ENCODE data around the gene RHBDD1. TPM values are rescaled to one million over a fixed set of nuclear protein-coding genes. Genes with fewer than 3 reads are reported as not detected.
A peak's percentile ranks its signal among the peaks of the same experiment; 100 is the strongest.

The RHBDD1 gene
- total and polyA plus RNA-seq, 5 donors, result 9.3 to 47.3 (median 40.9) TPM

GRCh38 chr2:227016894-227017293 lies 181.0 kb downstream of the RHBDD1 start:
- Histone ChIP-seq H3K4me1 (ENCODE audit: control insufficient read depth, insufficient read depth, low read length) (no peaks in the 10 kb centered on the region), H3K9me3 (ENCODE audit: control insufficient read depth, low read length) (no peaks in the 10 kb centered on the region), H3K4me3 (ENCODE audit: low read length) (no peak overlapping the region), H3K27ac (ENCODE audit: low read length) (no peak overlapping the region), H3K27me3 (ENCODE audit: control insufficient read depth, insufficient read depth) (no peaks in the 10 kb centered on the region)
- intact Hi-C loops (cut with DNase I), result no loop called here
- DNase-seq (no peak), ATAC-seq (no peak)
- WGBS, result 68% methylated on average over 4 of the region's 4 CpGs

GRCh38 chr2:227020416-227020815 lies 184.6 kb downstream of the RHBDD1 start:
- intact Hi-C loops (cut with DNase I), result no loop called here
- no peak for ATAC-seq
- Histone ChIP-seq H3K4me1 (ENCODE audit: control insufficient read depth, insufficient read depth, low read length) (no peaks in the 10 kb centered on the region), H3K4me3 (ENCODE audit: low read length) (no peak overlapping the region), H3K27me3 (ENCODE audit: control insufficient read depth, insufficient read depth) (no peaks in the 10 kb centered on the region), H3K9me3 (ENCODE audit: control insufficient read depth, low read length) (no peaks in the 10 kb centered on the region), H3K27ac (ENCODE audit: low read length) (no peak overlapping the region)
- DNase-seq, result no peak
- 80% methylated on average over 2 of the region's 2 CpGs for WGBS

GRCh38 chr2:227022608-227023007 lies 186.8 kb downstream of the RHBDD1 start:
- H3K27me3 ChIP-seq (ENCODE audit: control insufficient read depth, insufficient read depth), result no peaks in the 10 kb centered on the region

GRCh38 chr2:227025510-227025909 lies 189.7 kb downstream of the RHBDD1 start:
- intact Hi-C loops (cut with DNase I), result no loop called here
- H3K9me3 ChIP-seq (ENCODE audit: control insufficient read depth, low read length), result no peaks in the 10 kb centered on the region
- WGBS, result 80% methylated on average over 2 of the region's 2 CpGs
- H3K4me1 ChIP-seq (ENCODE audit: control insufficient read depth, insufficient read depth, low read length), result no peaks in the 10 kb centered on the region
- no peak overlapping the region for H3K4me3 ChIP-seq (ENCODE audit: low read length)
- H3K27me3 ChIP-seq (ENCODE audit: control insufficient read depth, insufficient read depth), result no peaks in the 10 kb centered on the region
- ATAC-seq (no peak), DNase-seq (no peak)
- no peak overlapping the region for H3K27ac ChIP-seq (ENCODE audit: low read length)

More at GRCh38 chr2:227022608-227023007, 186.8 kb downstream of the RHBDD1 start:
- no peak overlapping the region for H3K4me3 ChIP-seq (ENCODE audit: low read length)
- H3K9me3 ChIP-seq (ENCODE audit: control insufficient read depth, low read length), result no peaks in the 10 kb centered on the region
- DNase-seq, result no peak
- 73% methylated on average over 3 of the region's 3 CpGs for WGBS
- H3K4me1 ChIP-seq (ENCODE audit: control insufficient read depth, insufficient read depth, low read length), result no peaks in the 10 kb centered on the region
- ATAC-seq, result no peak
- intact Hi-C loops (cut with DNase I), result no loop called here
- no peak overlapping the region for H3K27ac ChIP-seq (ENCODE audit: low read length)

GRCh38 chr2:227029426-227030105 lies 193.7 kb downstream of the RHBDD1 start:
- no peaks in the 10 kb centered on the region for H3K4me1 ChIP-seq (ENCODE audit: control insufficient read depth, insufficient read depth, low read length)
- ATAC-seq, result no peak
- intact Hi-C loops (cut with DNase I), result no loop called here
- H3K9me3 ChIP-seq (ENCODE audit: control insufficient read depth, low read length), result no peaks in the 10 kb centered on the region
- no peak overlapping the region for H3K4me3 ChIP-seq (ENCODE audit: low read length)
- no peak overlapping the region for H3K27ac ChIP-seq (ENCODE audit: low read length)
- no peaks in the 10 kb centered on the region for H3K27me3 ChIP-seq (ENCODE audit: control insufficient read depth, insufficient read depth)
- WGBS, result 86% methylated on average over 3 of the region's 3 CpGs
- no peak for DNase-seq

- H3K4me3 ChIP-seq (ENCODE audit: low read length), result no peak overlapping the region
- H3K9me3 ChIP-seq (ENCODE audit: control insufficient read depth, low read length), result no peaks in the 10 kb centered on the region
- H3K4me1 ChIP-seq (ENCODE audit: control insufficient read depth, insufficient read depth, low read length), result no peaks in the 10 kb centered on the region
- intact Hi-C loops (cut with DNase I), result no loop called here
- no peak for DNase-seq
- H3K27me3 ChIP-seq (ENCODE audit: control insufficient read depth, insufficient read depth), result no peaks in the 10 kb centered on the region
- H3K27ac ChIP-seq (ENCODE audit: low read length), result no peak overlapping the region
- 96% methylated on average over 2 of the region's 2 CpGs for WGBS
- ATAC-seq, result no peak
These were observed 194.9 kb downstream of the RHBDD1 start for GRCh38 chr2:227030789-227031188.

GRCh38 chr2:227031379-227031778 lies 195.5 kb downstream of the RHBDD1 start:
- Histone ChIP-seq H3K9me3 (ENCODE audit: control insufficient read depth, low read length) (no peaks in the 10 kb centered on the region), H3K4me3 (ENCODE audit: low read length) (no peak overlapping the region), H3K27ac (ENCODE audit: low read length) (no peak overlapping the region), H3K27me3 (ENCODE audit: control insufficient read depth, insufficient read depth) (no peaks in the 10 kb centered on the region), H3K4me1 (ENCODE audit: control insufficient read depth, insufficient read depth, low read length) (no peaks in the 10 kb centered on the region)
- DNase-seq (no peak), ATAC-seq (no peak)
- 44% methylated on average over 3 of the region's 3 CpGs for WGBS
- intact Hi-C loops (cut with DNase I), result no loop called here

GRCh38 chr2:227033471-227034148 lies 197.8 kb downstream of the RHBDD1 start:
- Histone ChIP-seq H3K4me3 (ENCODE audit: low read length) (no peak overlapping the region), H3K27ac (ENCODE audit: low read length) (no peak overlapping the region), H3K4me1 (ENCODE audit: control insufficient read depth, insufficient read depth, low read length) (no peaks in the 10 kb centered on the region), H3K27me3 (ENCODE audit: control insufficient read depth, insufficient read depth) (no peaks in the 10 kb centered on the region), H3K9me3 (ENCODE audit: control insufficient read depth, low read length) (no peaks in the 10 kb centered on the region)
- peak; percentile 28 to 79 (median 78) for DNase-seq
- peak; percentile 66 to 71 for ATAC-seq
- WGBS, result 57% methylated on average over 16 of the region's 16 CpGs
- intact Hi-C loops (cut with DNase I), result no loop called here

GRCh38 chr2:227035711-227036367 lies 200.0 kb downstream of the RHBDD1 start:
- ATAC-seq, result peak in 1 of 2 donors; percentile 56

GRCh38 chr2:227036527-227036926 lies 200.7 kb downstream of the RHBDD1 start:
- DNase-seq (no peak), ATAC-seq (no peak)
- no peaks in the 10 kb centered on the region for H3K4me1 ChIP-seq (ENCODE audit: control insufficient read depth, insufficient read depth, low read length)
- no peaks in the 10 kb centered on the region for H3K27me3 ChIP-seq (ENCODE audit: control insufficient read depth, insufficient read depth)
- H3K4me3 ChIP-seq (ENCODE audit: low read length), result no peak overlapping the region
- no peaks in the 10 kb centered on the region for H3K9me3 ChIP-seq (ENCODE audit: control insufficient read depth, low read length)
- WGBS, result 82% methylated on average over 3 of the region's 3 CpGs
- H3K27ac ChIP-seq (ENCODE audit: low read length), result no peak overlapping the region
- intact Hi-C loops (cut with DNase I), result no loop called here

More at GRCh38 chr2:227035711-227036367, 200.0 kb downstream of the RHBDD1 start:
- H3K27me3 ChIP-seq (ENCODE audit: control insufficient read depth, insufficient read depth), result no peaks in the 10 kb centered on the region
- H3K27ac ChIP-seq (ENCODE audit: low read length), result no peak overlapping the region
- intact Hi-C loops (cut with DNase I), result no loop called here
- no peak overlapping the region for H3K4me3 ChIP-seq (ENCODE audit: low read length)
- DNase-seq, result no peak
- H3K9me3 ChIP-seq (ENCODE audit: control insufficient read depth, low read length), result no peaks in the 10 kb centered on the region
- WGBS, result 37% methylated on average over 7 of the region's 7 CpGs
- no peaks in the 10 kb centered on the region for H3K4me1 ChIP-seq (ENCODE audit: control insufficient read depth, insufficient read depth, low read length)

- no peak overlapping the region for H3K27ac ChIP-seq (ENCODE audit: low read length)
- no peaks in the 10 kb centered on the region for H3K4me1 ChIP-seq (ENCODE audit: control insufficient read depth, insufficient read depth, low read length)
- H3K4me3 ChIP-seq (ENCODE audit: low read length), result no peak overlapping the region
- ATAC-seq (no peak), DNase-seq (no peak)
- no peaks in the 10 kb centered on the region for H3K27me3 ChIP-seq (ENCODE audit: control insufficient read depth, insufficient read depth)
- H3K9me3 ChIP-seq (ENCODE audit: control insufficient read depth, low read length), result no peaks in the 10 kb centered on the region
- WGBS, result 60% methylated on average over 1 of the region's 1 CpG
- intact Hi-C loops (cut with DNase I), result no loop called here
These were observed 202.8 kb downstream of the RHBDD1 start for GRCh38 chr2:227038550-227039189.
